ENCODE data around the gene NMNAT2. TPM values are rescaled to one million over a fixed set of nuclear protein-coding genes. Genes with fewer than 3 reads are reported as not detected.

The NMNAT2 gene
- total RNA-seq, 4 donors from 2014 or later, result 0.60 to 1.7 (median 0.92) TPM

DNA sequence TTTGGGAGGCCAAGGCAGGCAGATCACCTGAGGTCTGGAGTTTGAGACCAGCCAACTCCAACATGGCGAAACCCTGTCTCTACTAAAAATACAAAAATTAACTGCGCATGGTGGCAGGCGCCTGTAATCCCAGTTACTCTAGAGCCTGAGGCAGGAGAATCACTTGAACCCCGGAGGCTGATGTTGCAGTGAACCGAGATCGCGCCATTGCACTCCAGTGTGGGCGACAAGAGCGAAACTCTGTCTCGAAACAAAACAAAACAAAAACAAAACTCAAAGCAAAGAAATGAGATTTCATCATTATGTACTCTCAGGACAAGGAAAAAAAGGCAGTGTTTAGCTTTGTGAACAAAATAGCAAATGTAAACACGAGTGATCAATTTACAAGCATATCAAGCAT is 171.1 kb downstream of the NMNAT2 start:
- DNase-seq (ENCODE audit: low spot score in 2 of 2), result no peak
- no peaks in the 10 kb centered on the region for H3K27me3 ChIP-seq
- TF ChIP-seq, protein P1, sequence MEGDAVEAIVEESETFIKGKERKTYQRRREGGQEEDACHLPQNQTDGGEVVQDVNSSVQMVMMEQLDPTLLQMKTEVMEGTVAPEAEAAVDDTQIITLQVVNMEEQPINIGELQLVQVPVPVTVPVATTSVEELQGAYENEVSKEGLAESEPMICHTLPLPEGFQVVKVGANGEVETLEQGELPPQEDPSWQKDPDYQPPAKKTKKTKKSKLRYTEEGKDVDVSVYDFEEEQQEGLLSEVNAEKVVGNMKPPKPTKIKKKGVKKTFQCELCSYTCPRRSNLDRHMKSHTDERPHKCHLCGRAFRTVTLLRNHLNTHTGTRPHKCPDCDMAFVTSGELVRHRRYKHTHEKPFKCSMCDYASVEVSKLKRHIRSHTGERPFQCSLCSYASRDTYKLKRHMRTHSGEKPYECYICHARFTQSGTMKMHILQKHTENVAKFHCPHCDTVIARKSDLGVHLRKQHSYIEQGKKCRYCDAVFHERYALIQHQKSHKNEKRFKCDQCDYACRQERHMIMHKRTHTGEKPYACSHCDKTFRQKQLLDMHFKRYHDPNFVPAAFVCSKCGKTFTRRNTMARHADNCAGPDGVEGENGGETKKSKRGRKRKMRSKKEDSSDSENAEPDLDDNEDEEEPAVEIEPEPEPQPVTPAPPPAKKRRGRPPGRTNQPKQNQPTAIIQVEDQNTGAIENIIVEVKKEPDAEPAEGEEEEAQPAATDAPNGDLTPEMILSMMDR (IDR thresholded peaks at IDR 0.05), result no peak
- TF ChIP-seq POLR2A (IDR thresholded peaks at IDR 0.05) (no peak), EP300 (IDR thresholded peaks at IDR 0.05) (no peak)
- no peaks in the 10 kb centered on the region for H3K9me3 ChIP-seq
- H3K36me3 ChIP-seq, result no peaks in the 10 kb centered on the region
- no peak overlapping the region for H3K4me3 ChIP-seq
- H3K27ac ChIP-seq, result no peak overlapping the region
- WGBS, 2 donors, result 85 to 95% methylated on average over 11 of the region's 11 CpGs
- H3K4me1 ChIP-seq, result peaks cover 0 to 36% (median 9%) of the 10 kb centered on the region in 4 donors

DNA sequence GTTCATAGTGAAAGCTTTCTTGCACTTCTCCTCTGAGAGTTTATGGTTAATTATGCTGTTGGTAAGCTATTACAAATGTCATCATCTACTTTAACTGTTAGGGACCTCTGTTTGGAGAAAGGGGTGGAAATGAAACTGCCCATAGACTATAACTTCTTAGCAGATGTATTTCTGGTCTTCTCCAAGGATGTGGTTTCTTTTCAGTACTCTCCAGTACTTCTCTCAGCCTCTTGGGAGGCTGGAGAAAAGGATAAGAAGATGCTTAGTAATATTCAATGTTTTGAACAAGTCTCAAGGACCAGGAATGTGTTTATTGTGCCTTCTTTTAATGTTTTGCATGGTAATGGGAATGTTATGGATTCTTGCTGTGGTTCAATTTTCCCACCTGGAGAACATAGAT is 171.7 kb downstream of the NMNAT2 start:
- no peak for DNase-seq (ENCODE audit: low spot score in 2 of 2)
- Histone ChIP-seq H3K4me3 (no peak overlapping the region), H3K9me3 (no peaks in the 10 kb centered on the region), H3K4me1 (peaks cover 0 to 39% (median 9%) of the 10 kb centered on the region in 4 donors), H3K27ac (peak overlapping the region in 1 of 4 donors; percentile 0), H3K36me3 (no peaks in the 10 kb centered on the region), H3K27me3 (no peaks in the 10 kb centered on the region)
- no peak for TF ChIP-seq EP300 (IDR thresholded peaks at IDR 0.05)
- no peak for TF ChIP-seq POLR2A (IDR thresholded peaks at IDR 0.05)
- TF ChIP-seq, protein P1 (IDR thresholded peaks at IDR 0.05), result no peak

DNA sequence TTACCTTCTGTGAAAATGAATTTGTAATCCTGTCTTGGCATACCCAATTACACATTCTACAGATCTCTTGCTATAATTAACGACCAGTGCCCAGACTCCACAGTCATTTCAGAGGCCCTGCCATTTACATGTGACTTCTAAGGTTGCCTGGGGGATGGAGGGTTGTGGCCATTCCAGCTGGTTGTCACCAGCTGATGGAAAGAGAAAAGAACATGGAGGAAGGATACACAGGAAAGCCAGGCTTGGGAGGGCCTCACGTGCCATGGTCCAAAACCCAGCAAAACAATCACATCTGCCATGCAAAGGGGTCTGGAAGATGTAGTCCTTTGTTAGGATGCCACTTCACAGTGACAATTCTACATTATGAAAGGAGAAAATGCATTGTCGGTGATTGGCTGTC is 172.8 kb downstream of the NMNAT2 start:
- Histone ChIP-seq H3K27me3 (no peaks in the 10 kb centered on the region), H3K4me3 (no peak overlapping the region), H3K27ac (peak overlapping the region in 2 of 4 donors; percentile 87 to 88), H3K4me1 (peaks cover 0 to 48% (median 10%) of the 10 kb centered on the region in 4 donors), H3K36me3 (no peaks in the 10 kb centered on the region), H3K9me3 (no peaks in the 10 kb centered on the region)
- no peak for DNase-seq (ENCODE audit: low spot score in 2 of 2)
- 89 to 92% methylated on average over 3 of the region's 3 CpGs for WGBS, 2 donors
- TF ChIP-seq EP300 (IDR thresholded peaks at IDR 0.05), result no peak
- TF ChIP-seq POLR2A (IDR thresholded peaks at IDR 0.05), result no peak
- TF ChIP-seq, protein P1 (IDR thresholded peaks at IDR 0.05), result no peak

DNA sequence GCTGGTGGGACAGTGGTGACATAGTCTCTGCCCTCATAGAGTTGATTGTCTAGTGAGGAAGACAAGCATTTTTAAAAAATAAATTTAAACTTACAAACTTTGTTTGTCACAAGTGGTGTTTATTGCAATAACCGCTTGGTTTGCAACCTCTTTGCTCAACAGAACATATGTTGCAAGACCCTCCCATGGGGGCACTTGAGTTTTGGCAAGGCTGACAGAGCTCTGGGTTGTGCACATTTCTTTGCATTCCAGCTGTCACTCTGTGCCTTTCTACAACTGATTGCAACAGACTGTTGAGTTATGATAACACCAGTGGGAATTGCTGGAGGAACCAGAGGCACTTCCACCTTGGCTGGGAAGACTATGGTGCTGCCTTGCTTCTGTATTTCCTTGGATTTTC is 173.7 kb downstream of the NMNAT2 start:
- Histone ChIP-seq H3K27me3 (no peaks in the 10 kb centered on the region), H3K27ac (peak overlapping the region; percentile 46 to 88 (median 76)), H3K9me3 (no peaks in the 10 kb centered on the region), H3K36me3 (no peaks in the 10 kb centered on the region), H3K4me1 (peaks cover 0 to 49% (median 10%) of the 10 kb centered on the region in 4 donors), H3K4me3 (no peak overlapping the region)
- DNase-seq (ENCODE audit: low spot score in 2 of 2), result peak; percentile 92 to 99
- TF ChIP-seq POLR2A (IDR thresholded peaks at IDR 0.05), result no peak
- peak; percentile 82 to 98 for TF ChIP-seq EP300 (IDR thresholded peaks at IDR 0.05)
- WGBS, 2 donors, result 67 to 85% methylated on average over 1 of the region's 1 CpG

DNA sequence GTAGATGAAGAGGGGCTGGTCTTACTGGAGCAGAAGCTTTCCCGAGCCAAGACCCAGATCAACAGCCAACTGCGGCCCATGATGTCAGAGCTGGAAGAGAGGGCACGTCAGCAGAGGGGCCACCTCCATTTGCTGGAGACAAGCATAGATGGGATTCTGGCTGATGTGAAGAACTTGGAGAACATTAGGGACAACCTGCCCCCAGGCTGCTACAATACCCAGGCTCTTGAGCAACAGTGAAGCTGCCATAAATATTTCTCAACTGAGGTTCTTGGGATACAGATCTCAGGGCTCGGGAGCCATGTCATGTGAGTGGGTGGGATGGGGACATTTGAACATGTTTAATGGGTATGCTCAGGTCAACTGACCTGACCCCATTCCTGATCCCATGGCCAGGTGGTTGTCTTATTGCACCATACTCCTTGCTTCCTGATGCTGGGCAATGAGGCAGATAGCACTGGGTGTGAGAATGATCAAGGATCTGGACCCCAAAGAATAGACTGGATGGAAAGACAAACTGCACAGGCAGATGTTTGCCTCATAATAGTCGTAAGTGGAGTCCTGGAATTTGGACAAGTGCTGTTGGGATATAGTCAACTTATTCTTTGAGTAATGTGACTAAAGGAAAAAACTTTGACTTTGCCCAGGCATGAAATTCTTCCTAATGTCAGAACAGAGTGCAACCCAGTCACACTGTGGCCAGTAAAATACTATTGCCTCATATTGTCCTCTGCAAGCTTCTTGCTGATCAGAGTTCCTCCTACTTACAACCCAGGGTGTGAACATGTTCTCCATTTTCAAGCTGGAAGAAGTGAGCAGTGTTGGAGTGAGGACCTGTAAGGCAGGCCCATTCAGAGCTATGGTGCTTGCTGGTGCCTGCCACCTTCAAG is 174.8 kb downstream of the NMNAT2 start:
- peak; percentile 58 to 82 for DNase-seq (ENCODE audit: low spot score in 2 of 2)
- Histone ChIP-seq H3K36me3 (no peaks in the 10 kb centered on the region), H3K27me3 (no peaks in the 10 kb centered on the region), H3K9me3 (no peaks in the 10 kb centered on the region), H3K4me3 (no peak overlapping the region), H3K4me1 (peaks cover 0 to 56% (median 10%) of the 10 kb centered on the region in 4 donors), H3K27ac (peak overlapping the region; percentile 65 to 88 (median 78))
- 64 to 83% methylated on average over 5 of the region's 5 CpGs for WGBS, 2 donors
- no peak for TF ChIP-seq POLR2A (IDR thresholded peaks at IDR 0.05)
- TF ChIP-seq, protein P1 (IDR thresholded peaks at IDR 0.05), result no peak
- peak; percentile 34 to 90 for TF ChIP-seq EP300 (IDR thresholded peaks at IDR 0.05)
